Glutamatergic neuron (in vitro differentiated cells): Measurements from ENCODE around the gene NHLRC4. TPM values are rescaled to one million over a fixed set of nuclear protein-coding genes. Genes with fewer than 3 reads are reported as not detected.

Experiments
- DNase-seq: peaks from one replicate; pipeline ENCODE4 v3.0.0; 2022
- H3K27ac Mint-ChIP-seq: one replicate; pipeline ENCODE4 v1.8.0; 2020; ENCODE audit warnings: mild to moderate bottlenecking, mixed read lengths, inconsistent platforms; ENCODE audit not compliant: unreplicated experiment
- H3K27me3 Mint-ChIP-seq: one replicate; pipeline ENCODE4 v1.8.0; 2020; ENCODE audit warnings: mild to moderate bottlenecking, moderate library complexity, mixed read lengths, inconsistent platforms; ENCODE audit not compliant: unreplicated experiment
- H3K36me3 Mint-ChIP-seq: one replicate; pipeline ENCODE4 v1.8.0; 2020; ENCODE audit warnings: mild to moderate bottlenecking, mixed read lengths, inconsistent platforms; ENCODE audit not compliant: unreplicated experiment
- H3K4me1 Mint-ChIP-seq: one replicate; pipeline ENCODE4 v1.8.0; 2020; ENCODE audit warnings: mild to moderate bottlenecking, low read depth, mixed read lengths, inconsistent platforms; ENCODE audit not compliant: unreplicated experiment
- H3K4me3 Mint-ChIP-seq: one replicate; pipeline ENCODE4 v1.8.0; 2020; ENCODE audit warnings: mild to moderate bottlenecking, mixed read lengths, inconsistent platforms; ENCODE audit not compliant: unreplicated experiment
- H3K9me3 Mint-ChIP-seq: one replicate; pipeline ENCODE4 v1.8.0; 2020; ENCODE audit warnings: mild to moderate bottlenecking, moderate library complexity, mixed read lengths, inconsistent platforms; ENCODE audit not compliant: unreplicated experiment
- CTCF ChIP-seq: fragments of 200-600 bp; sonication (generic); IDR thresholded peaks from one replicate; pipeline ENCODE4 v1.5.0; 2021; ENCODE audit not compliant: partially characterized antibody, unreplicated experiment
- long read RNA-seq: library from polyadenylated mRNA; unstranded; transcript quantifications from one replicate; pipeline ENCODE4 v2.0.0, GENCODE V29; 2020; ENCODE audit not compliant: unreplicated experiment
- total RNA-seq: library from RNA; stranded (reverse); fragmentation: NEBNext Ultra II Directional; extraction: Animal tissue kit (Norgen Biotek cat#: 25700); gene quantifications from one replicate; pipeline ENCODE4 v1.2.1, GENCODE V29; 2021; ENCODE audit not compliant: unreplicated experiment

The NHLRC4 gene
- 3.4 TPM for total RNA-seq
- long read RNA-seq, partial matches to known transcripts, result 0 of 2 reads
- long read RNA-seq, other reads (novel, unspliced or antisense), result 0 of 2 reads

- peak; percentile 83 for DNase-seq
- no peak for TF ChIP-seq CTCF
- Mint-ChIP-seq H3K4me1 (peaks cover 17% of the 10 kb centered on the region), H3K4me3 (peak within 1 kb of the TSS; percentile 63), H3K36me3 (no peaks in the 10 kb centered on the region), H3K27ac (peak within 1 kb of the TSS; percentile 68), H3K9me3 (peaks cover 21% of the 10 kb centered on the region), H3K27me3 (peaks cover 6% of the 10 kb centered on the region)
Observed at GRCh38 chr16:566475-567372, at the start of gene NHLRC4. NHLRC4 (plus strand) TSS chr16:567005; CDS start chr16:568048, 1,043 bp downstream.

GRCh38 chr16:518858-519257, 47.9 kb upstream of the NHLRC4 start:
- no peak overlapping the region for H3K4me3 Mint-ChIP-seq
- H3K4me1 Mint-ChIP-seq, result peaks cover 10% of the 10 kb centered on the region
- H3K36me3 Mint-ChIP-seq, result no peaks in the 10 kb centered on the region
- peaks cover 10% of the 10 kb centered on the region for H3K27me3 Mint-ChIP-seq
- H3K27ac Mint-ChIP-seq, result peak overlapping the region; percentile 52
- no peak for TF ChIP-seq CTCF
- DNase-seq, result no peak
- peaks cover 9% of the 10 kb centered on the region for H3K9me3 Mint-ChIP-seq

- no peak for DNase-seq
- H3K27ac Mint-ChIP-seq, result no peak overlapping the region
- H3K27me3 Mint-ChIP-seq, result peaks cover 7% of the 10 kb centered on the region
- peaks cover 13% of the 10 kb centered on the region for H3K9me3 Mint-ChIP-seq
- H3K4me3 Mint-ChIP-seq, result no peak overlapping the region
- H3K36me3 Mint-ChIP-seq, result no peaks in the 10 kb centered on the region
- H3K4me1 Mint-ChIP-seq, result peaks cover 4% of the 10 kb centered on the region
- TF ChIP-seq CTCF, result no peak
Observed at GRCh38 chr16:519425-519824, 47.4 kb upstream of the NHLRC4 start.

- peaks cover 7% of the 10 kb centered on the region for H3K27me3 Mint-ChIP-seq
- no peak for DNase-seq
- H3K36me3 Mint-ChIP-seq, result no peaks in the 10 kb centered on the region
- no peaks in the 10 kb centered on the region for H3K4me1 Mint-ChIP-seq
- no peak for TF ChIP-seq CTCF
- no peak overlapping the region for H3K27ac Mint-ChIP-seq
- peaks cover 13% of the 10 kb centered on the region for H3K9me3 Mint-ChIP-seq
- no peak overlapping the region for H3K4me3 Mint-ChIP-seq
Observed at GRCh38 chr16:519841-520687, 46.7 kb upstream of the NHLRC4 start.
